GM21529 (cell line): ENCODE results near the gene ARSK.

Source experiments
- ATAC-seq: cut with Tn5 transposase; IDR thresholded peaks from one replicate; pipeline ENCODE4 v1.9.1; 2021; ENCODE audit not compliant: unreplicated experiment

Gene ARSK

GRCh38 chr5:95646569-95647431 lies 91.9 kb downstream of the ARSK start, which contains the start of gene RFESD:
TSS of gene RFESD (plus strand) at chr5:95646777. CDS start at chr5:95652272, 5,495 bp downstream.
- peak; percentile 96 for ATAC-seq

- no peak for ATAC-seq
Measured at GRCh38 chr5:95647886-95648860, 93.3 kb downstream of the ARSK start.

GRCh38 chr5:95649274-95649673 lies 94.4 kb downstream of the ARSK start:
- no peak for ATAC-seq

- ATAC-seq: no peak
Measured at GRCh38 chr5:95649842-95650620, 95.1 kb downstream of the ARSK start.

GRCh38 chr5:95652849-95653248 lies 97.9 kb downstream of the ARSK start:
- ATAC-seq: no peak

GRCh38 chr5:95654196-95654595 lies 99.3 kb downstream of the ARSK start:
- ATAC-seq: no peak
